ENCODE data around the gene GABRG3. TPM values are rescaled to one million over a fixed set of nuclear protein-coding genes. Genes with fewer than 3 reads are reported as not detected.

The GABRG3 gene
- total RNA-seq, 3 donors from 2014 or later (not counting 1 experiment from before 2014, with no cell fraction given), result not detected

- peaks cover 6% of the 10 kb centered on the region for H3K9me3 ChIP-seq (ENCODE audit: control insufficient read depth, insufficient read depth, low read length)
- no peak for TF ChIP-seq CTCF (IDR thresholded peaks at IDR 0.05)
- WGBS (ENCODE audit: insufficient coverage), result 94% methylated on average over 6 of the region's 6 CpGs
- H3K27ac Mint-ChIP-seq, result no peak overlapping the region
- no peak overlapping the region for H3K27ac ChIP-seq (ENCODE audit: low read length)
- H3K36me3 ChIP-seq (ENCODE audit: control insufficient read depth, insufficient read depth, low read length), result no peaks in the 10 kb centered on the region
- no peak for DNase-seq
- intact Hi-C loops (cut with micrococcal nuclease), result no loop called here
- ATAC-seq, result no peak
- H3K4me1 Mint-ChIP-seq, result no peaks in the 10 kb centered on the region
- H3K9me3 Mint-ChIP-seq, result peaks cover 11 to 23% of the 10 kb centered on the region in 2 donors
- H3K4me3 Mint-ChIP-seq, result no peak overlapping the region
- no peaks in the 10 kb centered on the region for H3K27me3 Mint-ChIP-seq (ENCODE audit: low read depth in 2 of 2)
- H3K27me3 ChIP-seq (ENCODE audit: control insufficient read depth, insufficient read depth, low read length), result no peaks in the 10 kb centered on the region
- no peaks in the 10 kb centered on the region for H3K4me1 ChIP-seq (ENCODE audit: control insufficient read depth, insufficient read depth, low read length)
- no peak overlapping the region for H3K4me3 ChIP-seq (ENCODE audit: low read length)
- no peaks in the 10 kb centered on the region for H3K36me3 Mint-ChIP-seq
Observed at GRCh38 chr15:27123291-27123690, 152.3 kb downstream of the GABRG3 start.

- no peaks in the 10 kb centered on the region for H3K36me3 Mint-ChIP-seq
- WGBS (ENCODE audit: insufficient coverage), result 86% methylated on average over 7 of the region's 7 CpGs
- no peaks in the 10 kb centered on the region for H3K4me1 Mint-ChIP-seq
- no peak for TF ChIP-seq CTCF (IDR thresholded peaks at IDR 0.05)
- no peak overlapping the region for H3K4me3 Mint-ChIP-seq
- peaks cover 11 to 23% of the 10 kb centered on the region in 2 donors for H3K9me3 Mint-ChIP-seq
- Histone ChIP-seq H3K27me3 (ENCODE audit: control insufficient read depth, insufficient read depth, low read length) (no peaks in the 10 kb centered on the region), H3K9me3 (ENCODE audit: control insufficient read depth, insufficient read depth, low read length) (peaks cover 9% of the 10 kb centered on the region), H3K4me1 (ENCODE audit: control insufficient read depth, insufficient read depth, low read length) (no peaks in the 10 kb centered on the region), H3K4me3 (ENCODE audit: low read length) (no peak overlapping the region), H3K27ac (ENCODE audit: low read length) (no peak overlapping the region), H3K36me3 (ENCODE audit: control insufficient read depth, insufficient read depth, low read length) (no peaks in the 10 kb centered on the region)
- H3K27ac Mint-ChIP-seq, result no peak overlapping the region
- no peaks in the 10 kb centered on the region for H3K27me3 Mint-ChIP-seq (ENCODE audit: low read depth in 2 of 2)
- intact Hi-C loops (cut with micrococcal nuclease), result no loop called here
- DNase-seq, result no peak
- no peak for ATAC-seq
Observed at GRCh38 chr15:27123808-27124207, 152.8 kb downstream of the GABRG3 start.

GRCh38 chr15:27124287-27124871 is 153.4 kb downstream of the GABRG3 start:
- Mint-ChIP-seq H3K4me3 (no peak overlapping the region), H3K27ac (no peak overlapping the region), H3K9me3 (peaks cover 11 to 20% of the 10 kb centered on the region in 2 donors), H3K27me3 (ENCODE audit: low read depth in 2 of 2) (no peaks in the 10 kb centered on the region), H3K36me3 (no peaks in the 10 kb centered on the region), H3K4me1 (no peaks in the 10 kb centered on the region)
- intact Hi-C loops (cut with micrococcal nuclease), result no loop called here
- Histone ChIP-seq H3K36me3 (ENCODE audit: control insufficient read depth, insufficient read depth, low read length) (no peaks in the 10 kb centered on the region), H3K9me3 (ENCODE audit: control insufficient read depth, insufficient read depth, low read length) (peaks cover 9% of the 10 kb centered on the region), H3K27me3 (ENCODE audit: control insufficient read depth, insufficient read depth, low read length) (no peaks in the 10 kb centered on the region), H3K27ac (ENCODE audit: low read length) (no peak overlapping the region), H3K4me1 (ENCODE audit: control insufficient read depth, insufficient read depth, low read length) (no peaks in the 10 kb centered on the region), H3K4me3 (ENCODE audit: low read length) (no peak overlapping the region)
- no peak for DNase-seq
- no peak for TF ChIP-seq CTCF (IDR thresholded peaks at IDR 0.05)
- 70% methylated on average over 4 of the region's 4 CpGs for WGBS (ENCODE audit: insufficient coverage)
- no peak for ATAC-seq

- Mint-ChIP-seq H3K4me1 (no peaks in the 10 kb centered on the region), H3K9me3 (peaks cover 11 to 18% of the 10 kb centered on the region in 2 donors), H3K27me3 (ENCODE audit: low read depth in 2 of 2) (no peaks in the 10 kb centered on the region), H3K36me3 (no peaks in the 10 kb centered on the region), H3K4me3 (no peak overlapping the region), H3K27ac (no peak overlapping the region)
- DNase-seq (no peak), ATAC-seq (no peak)
- Histone ChIP-seq H3K9me3 (ENCODE audit: control insufficient read depth, insufficient read depth, low read length) (peaks cover 9% of the 10 kb centered on the region), H3K27ac (ENCODE audit: low read length) (no peak overlapping the region), H3K4me3 (ENCODE audit: low read length) (no peak overlapping the region), H3K27me3 (ENCODE audit: control insufficient read depth, insufficient read depth, low read length) (no peaks in the 10 kb centered on the region), H3K36me3 (ENCODE audit: control insufficient read depth, insufficient read depth, low read length) (no peaks in the 10 kb centered on the region), H3K4me1 (ENCODE audit: control insufficient read depth, insufficient read depth, low read length) (no peaks in the 10 kb centered on the region)
- WGBS (ENCODE audit: insufficient coverage), result 96% methylated on average over 2 of the region's 3 CpGs
- no peak for TF ChIP-seq CTCF (IDR thresholded peaks at IDR 0.05)
- intact Hi-C loops (cut with micrococcal nuclease), result no loop called here
Observed at GRCh38 chr15:27125185-27125584, 154.2 kb downstream of the GABRG3 start.
